NB4 (cell line): Measurements from ENCODE around the gene PLD5.
"Not testable (repeated sequence)": the region's sequence is repeated elsewhere in the genome, so short reads cannot be mapped to it uniquely, and the experiment has no call there.

Experiments used
- DNase-seq: peaks from one replicate; pipeline ENCODE4 v3.0.0; 2010; ENCODE audit warnings: low read depth
- H3K4me3 ChIP-seq: one replicate; pipeline ENCODE4 v1.5.1; 2011; ENCODE audit warnings: mild to moderate bottlenecking, low read depth, low read length, moderate library complexity
- CTCF ChIP-seq: IDR thresholded peaks from one replicate; pipeline ENCODE4 v1.5.1; 2012; ENCODE audit warnings: low read depth, low read length
- MAX ChIP-seq: IDR thresholded peaks from 2 replicates; pipeline ENCODE4 v1.6.1; 2011; ENCODE audit warnings: low read depth, low read length
- MYC ChIP-seq: IDR thresholded peaks from 2 replicates; pipeline ENCODE4 v1.6.1; 2011; ENCODE audit warnings: low read depth, low read length
- POLR2A ChIP-seq: IDR thresholded peaks from 2 replicates; pipeline ENCODE4 v1.6.1; 2011; ENCODE audit warnings: mild to moderate bottlenecking; ENCODE audit not compliant: insufficient read length; ENCODE audit errors: extremely low read depth

PLD5 gene

GRCh38 chr1:242187816-242188215, 336.7 kb downstream of the PLD5 start:
- peak overlapping the region; percentile 41 for H3K4me3 ChIP-seq
- peak; percentile 91 for DNase-seq
- no peak for TF ChIP-seq MAX
- no peak for TF ChIP-seq CTCF
- no peak for TF ChIP-seq MYC

GRCh38 chr1:242187171-242187570, 337.3 kb downstream of the PLD5 start:
- peak overlapping the region; percentile 41 for H3K4me3 ChIP-seq
- DNase-seq: peak; percentile 91
- 0 out of 2 replicates have a peak, but pooled peaks have one; percentile 18 for TF ChIP-seq MAX
- TF ChIP-seq MYC: peak; percentile 65; the same call in 1 of the 2 replicates
- TF ChIP-seq POLR2A: no peak

- H3K4me3 ChIP-seq: no peak overlapping the region
- TF ChIP-seq CTCF (no peak), MYC (no peak), POLR2A (no peak), MAX (no peak)
- DNase-seq: peak; percentile 75
These were observed 338.8 kb downstream of the PLD5 start for GRCh38 chr1:242185731-242186130.

- DNase-seq: no peak
- no peak overlapping the region for H3K4me3 ChIP-seq
- TF ChIP-seq CTCF (no peak), MYC (no peak), POLR2A (no peak), MAX (no peak)
These were observed 339.5 kb downstream of the PLD5 start for GRCh38 chr1:242184955-242185354.

- H3K4me3 ChIP-seq, DNase-seq: not testable (repeated sequence)
These were observed 344.7 kb downstream of the PLD5 start for GRCh38 chr1:242179767-242180166.

- no peak for TF ChIP-seq MYC
- no peak for TF ChIP-seq POLR2A
- no peak for TF ChIP-seq MAX
- TF ChIP-seq CTCF: no peak
- DNase-seq: no peak
- H3K4me3 ChIP-seq: no peak overlapping the region
These were observed 345.4 kb downstream of the PLD5 start for GRCh38 chr1:242178924-242179708.

GRCh38 chr1:242178436-242178835, 346.1 kb downstream of the PLD5 start:
- DNase-seq: no peak
- no peak for TF ChIP-seq MAX
- TF ChIP-seq POLR2A: no peak
- no peak for TF ChIP-seq MYC
- TF ChIP-seq CTCF: no peak
- no peak overlapping the region for H3K4me3 ChIP-seq
